H1 (cell line): Measurements from ENCODE around the gene TAF15. TPM values are rescaled to one million over a fixed set of nuclear protein-coding genes. Genes with fewer than 3 reads are reported as not detected.

Source experiments
- TCF12 ChIP-seq: IDR thresholded peaks from 2 replicates; pipeline ENCODE4 v1.6.1; 2011; ENCODE audit warnings: low read depth, mild to moderate bottlenecking, low read length
- polyA plus RNA-seq, 7 experiments: library from polyadenylated mRNA; depleted of rRNA in 3 of 7; stranded (reverse) in 5 of 7; unstranded in 2 of 7; fragments of >200 nt in 5 of 7; fragments of 200-250 nt in 2 of 7; gene quantifications; 1 replicate in 5 of 7; 2 replicates in 1 of 7; 4 replicates in 1 of 7; pipeline versions ENCODE4 v1.2.1 to v1.2.3, GENCODE V29; 2011 to 2013; ENCODE audit warnings: missing spikeins in 2 of 7, mixed read lengths in 2 of 7
- total RNA-seq: library from RNA; stranded (reverse); fragmentation: NEBNext Ultra II Directional; extraction: Animal tissue kit (Norgen Biotek cat#: 25700); gene quantifications from 2 replicates; pipeline ENCODE4 v1.2.1, GENCODE V29; 2021

The TAF15 gene
- total and polyA plus RNA-seq, 2 of the 8 experiments (the other 6 are each of a cell fraction or from before 2014, with no cell fraction given): 80.1 to 338 TPM

DNA sequence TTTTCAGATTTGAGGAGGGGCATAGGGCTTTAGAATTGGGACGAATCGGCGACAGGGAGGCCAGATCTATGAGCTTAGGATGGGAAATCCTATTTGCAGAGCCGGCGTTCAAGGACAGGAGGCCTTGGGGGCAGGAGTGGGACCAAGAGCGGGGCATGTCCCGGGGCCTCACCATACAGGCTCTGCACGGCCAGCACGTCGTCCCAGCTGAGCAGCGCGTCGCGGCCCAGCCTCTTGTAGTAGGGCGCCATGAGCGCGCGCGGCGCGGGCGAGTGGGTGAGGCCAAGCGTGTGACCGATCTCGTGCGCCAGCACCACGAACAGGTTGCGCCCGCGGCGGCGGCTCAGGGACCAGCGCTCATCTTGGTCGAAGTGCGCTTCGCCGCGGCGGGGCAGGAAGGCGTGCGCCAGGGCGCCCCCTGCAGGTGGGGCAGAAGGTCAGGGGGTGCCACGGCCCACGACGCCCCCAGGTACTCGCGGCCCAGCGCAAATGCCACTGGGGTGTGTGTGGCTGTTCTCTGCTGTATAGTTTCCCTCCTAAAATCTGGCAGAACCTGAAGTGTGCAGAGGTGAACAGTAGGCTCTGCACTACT is 39.3 kb upstream of the TAF15 start (continued):
- no peak for TF ChIP-seq TCF12
